ENCODE data around the gene PPM1M.

The PPM1M gene

GRCh38 chr3:52270252-52270754 lies 24.7 kb downstream of the PPM1M start:
- TF ChIP-seq CTCF (IDR thresholded peaks at IDR 0.05) = no peak

- TF ChIP-seq CTCF (IDR thresholded peaks at IDR 0.05) = no peak
These were observed 27.3 kb downstream of the PPM1M start for GRCh38 chr3:52272831-52273230.

DNA sequence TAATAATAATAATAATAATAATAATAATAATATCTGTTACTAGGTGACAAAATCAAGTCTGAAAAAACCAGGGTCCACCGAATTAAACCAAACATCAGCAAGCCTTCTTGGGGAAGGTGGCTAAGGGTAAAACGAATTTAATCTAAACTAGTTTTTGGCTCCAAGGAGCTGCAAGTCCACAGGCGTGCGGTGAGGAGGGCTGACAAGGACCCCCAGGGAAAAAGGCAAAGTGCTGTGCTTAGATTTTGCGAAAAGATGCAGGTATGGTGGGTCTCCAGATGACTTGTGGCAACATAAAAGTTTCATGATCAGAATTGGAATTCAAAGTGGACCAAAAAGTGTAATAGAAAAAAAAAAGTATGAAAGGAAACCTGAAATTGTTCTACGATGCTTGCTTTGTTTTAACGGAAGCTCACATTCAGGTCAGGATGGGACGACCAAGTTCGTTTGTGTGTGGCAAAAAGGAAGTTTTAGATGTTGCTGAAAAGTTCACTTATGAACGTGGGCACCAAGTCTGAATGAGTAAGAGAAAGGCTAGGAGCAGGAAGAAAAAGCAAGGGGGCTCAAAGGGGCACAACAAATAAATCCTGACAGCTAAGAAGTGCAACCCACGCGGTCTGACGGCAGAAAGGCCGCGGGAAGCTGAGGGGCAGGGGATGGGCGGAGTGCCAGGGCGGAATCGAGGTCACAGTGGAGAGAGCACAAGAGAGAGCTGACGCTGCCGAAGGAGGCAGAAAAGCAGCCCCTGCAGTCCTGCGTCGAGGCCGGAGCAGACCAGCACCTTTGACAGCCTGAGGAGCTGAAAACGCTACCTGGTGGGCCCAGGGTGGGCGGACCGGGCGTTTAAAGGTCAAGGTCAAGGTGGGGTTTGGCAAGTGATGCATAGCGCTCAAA lies 31.8 kb downstream of the PPM1M start:
- no peak for TF ChIP-seq CTCF (IDR thresholded peaks at IDR 0.05)

- TF ChIP-seq CTCF (IDR thresholded peaks at IDR 0.05) = peak; percentile 27; the same call in 1 of the 2 replicates
These were observed 32.5 kb downstream of the PPM1M start for GRCh38 chr3:52277972-52278509.

GRCh38 chr3:52278510-52279069 lies 33.0 kb downstream of the PPM1M start, which contains the start of gene WDR82:
TSS of gene WDR82 (minus strand) at chr3:52278649. CDS start at chr3:52278361, 288 bp downstream.
- peak; percentile 15; the same call in 1 of the 2 replicates for TF ChIP-seq CTCF (IDR thresholded peaks at IDR 0.05)

GRCh38 chr3:52279596-52279995 lies 34.0 kb downstream of the PPM1M start:
- TF ChIP-seq CTCF (IDR thresholded peaks at IDR 0.05) = no peak

GRCh38 chr3:52280050-52280461 lies 34.5 kb downstream of the PPM1M start:
- no peak for TF ChIP-seq CTCF (IDR thresholded peaks at IDR 0.05)
